KBM-7 (cell line): ENCODE measurements around the gene PLCB1.
"Not testable (repeated sequence)": the region's sequence is repeated elsewhere in the genome, so short reads cannot be mapped to it uniquely, and the experiment has no call there.

Experiments used
- DNase-seq: peaks from one replicate; pipeline ENCODE4 v3.0.0-alpha.2; 2015
- in situ Hi-C: fragments of 300-500 bp; cut with MboI; formaldehyde crosslinking; loops from 2 replicates; pipeline ENCODE4 v1.14.3; 2020; ENCODE audit warnings: low sequenced_read_pairs, low pct_unique_long_range_greater_than_20kb, mixed read lengths

Gene PLCB1

DNA sequence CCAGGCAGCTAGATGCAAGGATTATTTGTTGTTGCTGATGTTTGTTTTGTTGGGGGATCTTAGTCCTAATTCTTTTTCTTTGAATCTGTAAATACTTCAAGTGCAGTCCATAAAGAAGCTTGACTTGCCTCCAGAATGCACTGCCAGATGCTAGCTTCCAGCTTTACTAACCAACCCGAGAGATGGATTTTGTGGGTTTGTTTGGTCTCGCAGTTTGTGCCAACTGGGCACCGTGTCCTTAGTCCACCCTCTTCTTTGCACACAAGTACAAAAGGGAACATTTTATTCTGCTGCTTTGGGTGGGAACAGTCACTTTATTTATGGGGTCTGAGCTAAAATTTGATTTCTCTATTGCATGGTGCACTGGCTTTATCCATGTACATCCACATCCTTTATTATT, 212.0 kb downstream of the PLCB1 start:
- in situ Hi-C loops: no loop called here
- DNase-seq: no peak

DNA sequence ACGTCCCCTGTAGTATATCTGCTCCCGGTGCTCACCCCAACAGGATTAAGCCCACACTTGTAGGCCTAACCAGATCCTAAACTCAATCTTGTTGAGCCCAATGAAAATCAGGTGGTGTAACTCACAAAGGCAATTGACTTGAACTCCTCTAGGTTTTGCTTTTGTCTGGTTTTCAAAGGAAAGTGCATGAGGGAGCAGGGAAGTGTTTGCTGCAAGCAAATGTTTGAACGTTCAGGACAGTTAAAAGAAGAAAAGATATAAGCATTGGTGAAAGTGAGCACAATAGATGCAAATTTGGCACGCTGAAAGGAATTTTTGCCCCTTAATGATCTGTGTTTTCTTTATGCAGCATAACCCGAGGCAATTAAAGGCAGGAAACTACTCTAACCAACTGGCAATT, 212.6 kb downstream of the PLCB1 start:
- in situ Hi-C loops: no loop called here
- DNase-seq: no peak

DNA sequence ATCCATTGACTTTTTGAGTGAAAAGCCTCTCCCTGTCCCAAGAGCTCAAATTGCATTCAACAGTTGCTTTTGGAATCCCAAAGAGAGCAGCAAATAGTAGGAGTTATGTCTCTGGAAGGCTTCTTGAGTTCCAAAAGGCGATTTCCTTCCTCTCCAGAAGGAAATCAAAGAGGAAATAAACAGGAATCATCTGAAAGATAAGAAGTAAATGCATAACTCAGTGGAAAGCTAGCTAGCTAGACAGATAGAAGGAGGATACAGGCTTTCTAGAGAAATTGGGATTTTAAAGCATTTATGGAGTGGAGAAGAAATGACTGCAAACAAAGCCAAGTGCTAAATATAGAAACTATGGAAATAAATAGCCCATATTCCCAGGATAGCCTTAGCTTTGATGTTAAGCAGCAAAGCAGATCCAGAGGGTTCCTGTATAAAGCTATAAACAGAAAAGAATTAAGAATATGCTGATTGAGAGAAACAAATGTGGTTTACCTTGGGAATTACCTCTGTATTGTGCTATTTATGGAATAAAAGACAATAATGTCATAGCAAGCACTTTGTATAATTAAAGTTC, 214.7 kb downstream of the PLCB1 start:
- no peak for DNase-seq
- in situ Hi-C loops: no loop called here

DNA sequence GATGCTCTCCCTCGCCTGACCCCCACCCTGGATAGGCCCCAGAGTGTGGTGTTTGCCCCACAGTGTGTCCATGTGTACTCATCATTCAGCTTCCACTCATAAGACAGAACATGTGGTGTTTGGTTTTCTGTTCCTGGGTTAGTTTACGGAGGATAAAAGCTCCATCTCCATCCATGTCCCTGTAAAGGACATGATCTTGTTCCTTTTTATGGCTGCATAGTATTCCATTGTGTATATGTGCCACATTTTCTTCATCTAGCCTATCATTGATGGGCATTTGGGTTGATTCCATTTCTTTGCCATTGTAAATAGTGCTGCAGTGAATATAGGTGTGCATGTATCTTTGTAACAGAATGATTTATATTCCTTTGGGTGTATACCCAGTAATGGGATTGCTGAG, 218.2 kb downstream of the PLCB1 start:
- in situ Hi-C loops: not testable (repeated sequence)

DNA sequence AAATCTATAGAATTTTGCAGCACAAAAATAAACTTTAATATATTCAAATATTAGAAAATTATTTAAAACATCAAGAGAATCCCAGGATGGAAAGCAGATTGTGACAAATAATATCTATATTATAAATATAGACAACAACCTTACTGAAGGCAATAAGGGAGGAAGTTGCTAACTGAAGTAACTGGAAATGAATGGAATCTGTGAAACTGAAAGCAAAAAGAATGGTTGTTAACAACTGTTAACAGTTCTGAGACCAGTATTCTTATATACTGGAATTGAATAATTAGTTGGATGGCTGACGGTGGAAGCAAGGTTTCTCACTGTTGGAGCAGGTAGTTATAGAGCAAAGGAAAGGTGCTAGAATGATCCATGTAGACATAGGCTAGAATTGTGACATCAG, 220.4 kb downstream of the PLCB1 start:
- DNase-seq: no peak
- in situ Hi-C loops: no loop called here

More for the DNA sequence above, 218.2 kb downstream of the PLCB1 start:
- DNase-seq: not testable (repeated sequence)

DNA sequence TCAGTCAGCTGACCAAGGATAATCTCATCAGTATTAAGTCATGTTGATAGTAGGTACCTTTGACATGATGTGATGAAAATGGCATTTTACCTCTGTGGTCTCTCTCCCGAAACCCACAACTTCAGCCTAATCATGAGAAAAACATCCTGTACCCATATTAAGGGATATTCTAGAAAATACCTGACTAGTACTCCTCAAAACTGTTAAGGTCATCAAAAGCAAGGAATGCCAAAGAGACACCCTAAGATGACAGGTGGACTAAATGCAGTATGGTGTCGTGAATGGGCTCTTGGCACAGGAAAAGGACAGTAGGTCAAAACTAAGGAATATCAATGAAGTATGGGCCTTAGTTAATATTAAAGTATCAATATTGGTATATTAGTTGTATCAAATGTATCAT, 221.4 kb downstream of the PLCB1 start:
- in situ Hi-C loops: no loop called here
- no peak for DNase-seq

DNA sequence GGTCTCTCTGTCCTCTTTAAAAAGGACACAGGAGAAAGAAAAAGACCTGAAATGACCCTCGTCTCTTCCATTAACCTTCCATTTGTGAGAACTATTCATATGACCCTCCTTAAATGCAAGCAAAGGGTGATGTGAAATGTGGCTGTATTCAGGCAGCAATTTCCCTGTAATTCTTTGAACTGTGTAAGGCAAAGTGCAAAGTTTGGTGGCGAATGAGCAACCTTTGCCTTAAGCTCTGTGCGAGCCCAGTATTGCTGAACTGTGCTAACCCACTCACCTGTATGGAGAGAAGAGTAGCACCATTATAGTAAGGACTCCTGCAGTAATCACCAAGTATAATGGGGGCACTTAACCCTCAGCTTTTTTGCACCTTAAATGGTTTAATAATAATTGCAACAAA, 223.4 kb downstream of the PLCB1 start:
- in situ Hi-C loops: no loop called here
- no peak for DNase-seq

DNA sequence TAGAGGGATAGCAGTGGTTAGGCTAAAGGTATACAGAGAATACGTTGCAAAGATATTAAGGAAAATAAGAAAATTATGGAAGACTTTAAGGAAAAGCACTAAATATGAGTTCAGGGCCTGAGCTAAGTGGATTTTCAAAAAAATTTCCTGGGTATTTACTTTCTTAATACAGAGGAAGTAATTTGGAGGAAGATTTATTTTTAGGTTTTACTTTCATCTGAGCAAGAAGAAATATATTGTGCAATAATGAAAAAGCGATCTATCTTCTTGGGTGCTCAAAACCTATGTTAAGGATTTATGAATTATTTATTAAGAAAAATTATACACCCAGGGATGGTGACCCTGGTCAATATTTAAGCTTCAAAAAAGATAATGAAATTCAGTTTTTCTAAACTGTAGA, 224.7 kb downstream of the PLCB1 start:
- in situ Hi-C loops: no loop called here
- no peak for DNase-seq

DNA sequence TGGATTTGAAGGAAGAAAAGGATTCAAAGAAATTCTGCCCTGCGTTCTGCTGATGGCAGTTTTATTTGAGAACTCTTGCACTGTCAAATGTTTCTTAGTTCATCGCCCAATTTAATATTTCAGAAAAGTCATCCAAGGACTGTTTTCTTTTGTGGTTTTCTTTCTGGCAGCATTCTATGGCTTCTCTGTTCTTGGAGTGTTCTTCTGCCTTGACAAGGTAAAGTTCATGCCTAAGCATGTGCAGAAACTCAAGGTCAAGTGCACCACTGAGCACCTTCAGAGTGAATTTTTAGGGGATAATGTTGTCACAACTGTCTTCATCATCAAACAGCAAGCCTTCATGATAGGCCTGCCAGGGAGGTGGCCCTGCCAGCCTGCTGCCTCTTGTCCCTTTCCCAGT, 225.6 kb downstream of the PLCB1 start:
- DNase-seq: no peak
- in situ Hi-C loops: no loop called here

DNA sequence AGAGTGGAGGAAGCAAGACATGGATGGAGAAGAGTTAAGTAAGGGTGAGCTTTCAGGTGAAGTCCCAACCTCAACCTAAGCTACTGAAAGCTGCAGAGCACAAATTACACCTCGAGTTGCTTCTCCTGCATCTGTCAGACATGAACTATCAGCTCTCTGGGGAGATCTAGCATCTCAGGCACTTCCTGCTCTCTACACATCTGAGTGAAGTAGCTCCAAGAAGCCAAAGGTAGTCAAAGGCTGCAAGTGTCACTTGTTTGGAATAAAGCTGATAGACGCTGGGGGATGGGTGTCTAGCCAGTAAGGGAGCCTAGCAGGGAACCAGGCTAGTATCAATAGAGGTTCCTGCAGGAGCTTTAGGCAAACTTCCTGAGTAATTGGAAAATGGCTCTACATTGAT, 228.0 kb downstream of the PLCB1 start:
- no peak for DNase-seq
- in situ Hi-C loops: no loop called here

DNA sequence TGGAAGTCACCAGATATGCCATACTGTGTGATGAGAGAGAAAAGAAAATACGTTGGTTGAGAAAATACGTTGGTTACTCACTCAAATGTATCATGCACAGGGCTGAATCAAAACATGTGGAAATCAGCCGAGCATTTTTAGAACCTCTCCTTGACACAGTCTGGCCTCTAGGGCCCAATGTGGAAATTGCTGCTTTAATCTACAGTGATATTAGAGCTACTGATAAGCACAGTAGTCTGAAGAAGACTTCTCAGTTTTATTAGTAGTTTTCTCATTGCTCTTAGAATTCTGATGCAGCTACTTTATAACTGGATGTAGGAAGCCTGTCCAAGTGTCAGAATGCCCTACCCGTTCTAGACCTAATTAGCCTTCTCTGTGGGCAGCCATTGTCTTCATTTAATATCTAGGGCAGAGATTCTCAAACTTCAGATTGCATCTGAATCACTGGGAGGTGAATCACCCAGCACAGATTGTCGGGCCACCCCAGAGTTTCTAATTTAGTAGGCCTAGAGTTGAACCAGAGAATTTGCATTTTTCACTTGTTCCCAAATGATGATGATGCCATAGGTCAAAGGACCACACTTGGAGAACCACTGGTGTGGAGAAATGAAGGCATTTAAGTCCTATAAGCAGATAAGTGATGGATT, 229.1 kb downstream of the PLCB1 start:
- DNase-seq: no peak

DNA sequence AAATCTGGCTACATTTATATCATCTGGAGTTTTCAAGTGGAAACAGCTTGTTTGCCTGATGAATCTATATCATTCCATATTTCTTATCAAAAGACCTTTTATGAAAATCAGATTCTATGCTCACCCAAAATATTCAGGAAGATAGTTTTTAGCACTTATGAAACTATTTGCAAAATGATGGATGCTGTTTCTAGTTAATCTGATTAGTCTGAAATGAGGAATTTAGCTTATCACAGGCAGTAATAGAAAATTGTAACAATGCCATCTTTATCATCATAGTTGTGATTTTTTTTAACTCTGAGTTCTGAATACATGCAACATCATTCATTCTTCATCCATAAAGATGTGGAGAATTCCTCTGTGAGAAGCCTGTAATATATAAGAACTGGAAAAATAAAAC, 229.7 kb downstream of the PLCB1 start:
- DNase-seq: no peak
- in situ Hi-C loops: no loop called here

More for the DNA sequence above, 229.1 kb downstream of the PLCB1 start:
- in situ Hi-C loops: no loop called here

DNA sequence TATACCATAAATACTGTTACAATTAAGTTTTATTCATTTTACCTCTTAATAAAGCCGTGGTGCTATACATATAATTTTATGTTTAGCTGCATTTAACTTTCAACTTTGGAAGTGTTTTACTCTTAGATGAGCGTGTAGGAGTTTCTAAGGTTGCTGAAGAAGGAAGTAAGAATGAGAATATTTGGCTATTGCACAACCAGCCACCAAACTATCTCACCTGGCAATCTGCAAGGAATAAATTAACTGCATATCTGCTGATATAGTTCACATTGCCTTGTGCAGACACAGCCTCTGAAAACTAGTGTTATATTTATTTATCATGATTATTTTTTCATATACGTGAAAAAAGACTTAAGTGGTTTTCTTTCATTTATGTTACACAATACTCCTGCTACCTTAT, 230.4 kb downstream of the PLCB1 start:
- in situ Hi-C loops: no loop called here
- DNase-seq: no peak

DNA sequence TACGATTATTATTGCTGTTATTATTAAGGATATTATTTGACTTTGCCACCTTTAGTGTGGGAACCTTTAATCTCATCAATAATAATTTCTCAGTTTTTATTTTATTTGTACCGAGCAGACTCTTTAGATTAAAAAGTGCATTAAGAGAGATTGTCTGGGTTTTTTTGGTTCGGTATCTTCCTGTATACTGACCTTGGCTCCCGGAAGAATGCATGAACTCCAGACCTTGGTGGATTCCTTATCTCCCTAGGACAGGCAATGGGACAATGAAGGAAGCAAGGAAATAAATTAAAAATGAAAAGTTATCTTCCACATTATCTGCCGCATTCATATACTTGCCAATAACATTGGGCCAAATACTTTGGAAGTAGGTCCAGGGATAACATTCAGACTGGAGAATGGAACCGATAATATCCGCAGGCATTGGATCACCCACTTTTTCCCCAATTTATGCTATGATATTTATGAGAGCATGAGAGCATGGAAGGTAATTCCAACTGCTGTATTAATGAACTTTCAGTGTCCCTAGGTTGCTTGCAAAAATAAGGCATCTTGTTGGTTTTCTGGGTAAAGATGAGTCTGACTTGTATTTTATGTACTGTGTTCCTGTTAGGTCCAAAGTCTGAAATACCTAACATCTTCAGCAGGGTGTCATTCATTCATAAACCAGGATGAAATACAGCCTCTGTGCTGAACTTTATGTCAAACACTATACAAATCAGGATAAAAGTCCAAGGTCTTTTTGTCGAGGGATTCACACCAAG, 232.1 kb downstream of the PLCB1 start:
- no peak for DNase-seq
- in situ Hi-C loops: no loop called here

DNA sequence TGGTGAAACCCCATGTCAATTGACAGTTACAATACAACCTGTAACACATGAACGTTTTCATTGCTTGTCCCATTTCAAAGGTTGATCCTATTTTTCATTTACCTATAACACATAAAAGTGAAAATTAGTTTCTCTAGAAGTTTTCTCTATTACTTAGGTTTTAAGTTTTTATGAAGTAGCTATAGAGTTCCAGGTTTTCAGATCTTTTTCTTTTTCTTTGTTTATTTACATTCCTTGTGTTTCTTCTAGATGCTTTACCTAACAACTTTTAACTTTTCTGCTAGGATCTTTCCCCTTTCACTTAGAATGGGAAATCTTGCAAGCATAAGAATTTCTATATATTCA, 232.6 kb downstream of the PLCB1 start:
- no peak for DNase-seq
- in situ Hi-C loops: no loop called here

DNA sequence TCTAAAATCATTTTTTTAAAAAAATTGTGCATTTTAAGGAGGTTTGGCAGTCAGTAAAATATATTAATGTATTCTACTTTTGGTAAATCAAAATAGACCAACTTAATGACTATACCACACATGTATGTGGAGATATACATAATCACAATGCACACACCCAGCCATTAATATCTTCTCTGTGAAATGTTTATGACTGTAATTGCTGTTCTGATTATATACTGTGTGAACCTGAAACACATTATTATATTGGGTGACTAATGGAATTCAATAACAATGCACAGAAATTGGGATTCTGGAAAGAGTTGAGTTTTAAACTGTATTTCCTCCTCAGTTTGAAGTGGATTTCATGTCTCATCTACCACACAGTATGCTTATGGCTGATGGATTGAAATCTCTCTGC, 233.6 kb downstream of the PLCB1 start:
- DNase-seq: no peak
- in situ Hi-C loops: no loop called here

DNA sequence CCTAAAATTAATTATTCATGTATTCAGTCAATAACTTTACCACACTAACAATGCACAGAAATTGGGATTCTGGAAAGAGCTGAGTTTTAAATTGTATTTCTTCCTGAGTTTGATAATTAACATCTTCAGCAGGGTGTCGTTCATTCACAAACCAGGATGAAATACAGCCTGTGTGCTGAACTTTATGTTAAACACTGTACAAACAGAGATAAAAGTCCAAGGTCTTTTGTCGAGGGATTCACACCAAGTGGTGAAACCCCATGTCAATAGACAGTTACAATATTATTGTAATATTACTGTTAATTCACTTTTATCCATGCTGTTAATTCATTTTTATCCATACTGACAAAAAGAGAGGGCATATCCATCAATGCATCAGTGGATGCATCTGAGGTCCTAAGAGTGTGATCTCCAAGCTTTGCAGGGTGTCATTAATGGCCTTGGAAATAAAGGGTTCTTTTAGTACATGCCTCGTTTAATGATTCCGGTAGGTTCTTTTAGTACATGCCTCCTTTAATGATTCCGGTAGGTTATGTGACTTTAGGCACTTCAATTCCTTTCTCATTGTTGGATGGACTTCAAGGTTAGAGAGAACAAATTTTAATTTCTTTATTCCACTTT, 234.3 kb downstream of the PLCB1 start:
- no peak for DNase-seq
- in situ Hi-C loops: no loop called here

DNA sequence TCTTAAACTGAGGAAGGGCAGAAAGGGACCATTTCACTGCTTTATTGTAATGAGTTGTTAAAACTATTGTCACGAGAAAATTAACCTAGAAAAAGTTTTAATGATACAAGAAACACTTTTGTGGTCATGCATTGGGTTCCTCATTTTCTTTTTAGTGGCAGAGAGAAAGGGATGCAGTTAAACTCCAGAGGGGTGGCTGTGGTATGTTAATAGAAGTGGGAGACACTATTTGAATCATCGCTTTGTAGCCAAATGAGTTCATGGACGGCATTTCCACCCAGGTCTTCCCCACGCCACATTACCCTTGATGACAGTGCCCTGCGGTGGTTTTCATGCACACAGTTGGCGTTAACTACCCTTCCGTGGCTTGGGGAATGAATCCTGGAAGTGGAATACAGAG, 235.6 kb downstream of the PLCB1 start:
- DNase-seq: peak; percentile 26
- in situ Hi-C loops: no loop called here

DNA sequence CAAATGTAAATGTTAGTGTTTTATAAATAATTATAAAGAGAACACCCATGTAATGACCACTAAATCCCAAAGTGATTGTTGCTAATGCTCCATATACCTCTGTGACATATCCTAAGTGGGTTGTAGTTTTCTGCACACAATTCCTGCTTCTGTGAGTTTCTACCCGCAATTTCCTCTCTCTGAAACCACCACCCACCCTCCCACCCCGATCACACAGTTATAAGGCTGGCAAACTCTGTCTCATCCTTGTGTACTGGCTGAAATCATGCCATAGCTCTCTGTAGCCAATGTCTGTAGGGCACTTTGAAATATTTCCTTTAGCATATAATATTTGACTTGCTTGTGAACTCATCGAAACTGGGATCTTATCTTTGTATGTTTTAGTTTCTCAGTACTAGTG, 236.6 kb downstream of the PLCB1 start:
- in situ Hi-C loops: no loop called here
- peak; percentile 11 for DNase-seq

DNA sequence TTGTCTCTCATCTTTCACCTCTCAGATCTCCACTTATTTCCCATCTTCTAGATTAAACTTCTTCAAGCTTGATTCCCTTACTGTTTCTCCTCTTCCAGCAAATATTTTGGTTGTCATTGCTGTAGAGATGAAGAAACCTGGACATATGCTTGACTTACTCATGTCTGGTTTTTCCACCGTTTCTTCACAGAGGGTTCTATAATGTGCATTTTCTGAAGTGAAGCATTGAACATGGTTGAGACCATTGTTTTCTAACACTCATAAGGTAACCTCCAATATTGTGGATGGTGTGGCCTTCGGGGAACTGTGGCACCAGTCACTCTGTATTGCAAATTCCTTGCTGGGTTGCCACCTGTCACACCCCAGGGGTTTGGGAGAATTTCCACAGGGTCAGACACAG, 237.2 kb downstream of the PLCB1 start:
- no peak for DNase-seq
- in situ Hi-C loops: no loop called here
